GM12878 (cell line): ENCODE measurements around the gene LPIN3. TPM values are rescaled to one million over a fixed set of nuclear protein-coding genes. Genes with fewer than 3 reads are reported as not detected.

ENCODE experiments used
- ATAC-seq: fragments of 200-7000 bp; cut with Tn5 transposase; 3 replicates; pipeline ENCODE4 v1.9.1; 2020; ENCODE audit warnings: mild to moderate bottlenecking, moderate library complexity
- BruUV-seq: library from RNA; stranded (reverse); fragments of 400-500 nt; replicated peaks from 2 replicates; lab custom pipeline; 2021; lab: Mats Ljungman, UMichigan
- CTCF ChIA-PET: fragments of 300-600 bp; sonication (Branson Sonifier 250); formaldehyde crosslinking; extraction: SDS; loops from one replicate; lab custom pipeline; 2021; ENCODE audit warnings: inconsistent platforms; lab: Yijun Ruan, JAX
- POLR2A ChIA-PET: fragments of 350-600 bp; formaldehyde crosslinking; extraction: SDS; loops from one replicate; lab custom pipeline; 2021; ENCODE audit warnings: inconsistent platforms; lab: Charles Lee
- RAD21 ChIA-PET: fragments of 300-600 bp; sonication (Branson Sonifier 250); formaldehyde crosslinking; loops from one replicate; lab custom pipeline; 2023; ENCODE audit warnings: antibody characterized with exemption; ENCODE audit not compliant: unreplicated experiment; lab: Charles Lee
- SMC1A ChIA-PET: fragments of 300-600 bp; sonication (Branson Sonifier 250); formaldehyde crosslinking; loops from one replicate; lab custom pipeline; 2023; ENCODE audit not compliant: unreplicated experiment, uncharacterized antibody; lab: Charles Lee
- DNase-seq: peaks from one replicate; pipeline ENCODE4 v3.0.0-alpha.2; 2011; ENCODE audit warnings: low read depth, low spot score
- FAIRE-seq: peaks from 3 replicates; lab custom pipeline; 2011; peaks lifted over from hg19 to GRCh38; lab: Jason Lieb, UNC
- H2AFZ ChIP-seq: 2 replicates; pipeline ENCODE4 v1.6.0; 2011; ENCODE audit warnings: low read depth, low read length, control low read depth; ENCODE audit not compliant: control insufficient read depth
- H3K27ac ChIP-seq: 2 replicates; pipeline ENCODE4 v1.5.1; 2011; ENCODE audit warnings: control low read depth; ENCODE audit not compliant: control insufficient read depth, insufficient read depth
- H3K27me3 ChIP-seq, 2 experiments: replicated peaks in 1 of 2; 2 replicates each; pipeline versions ENCODE4 v1.6.0 to v1.6.1; 2011; ENCODE audit warnings: low read length in 1 of 2; ENCODE audit not compliant: control insufficient read depth in 2 of 2, insufficient read depth in 2 of 2
- H3K36me3 ChIP-seq, 2 experiments: 2 replicates each; pipeline ENCODE4 v1.5.1; 2011; ENCODE audit warnings: low read length in 1 of 2; ENCODE audit not compliant: control insufficient read depth in 2 of 2, insufficient read depth in 2 of 2
- H3K4me1 ChIP-seq: 2 replicates; pipeline ENCODE4 v1.6.1; 2011; ENCODE audit warnings: mild to moderate bottlenecking, low read length, moderate library complexity, mixed read lengths; ENCODE audit not compliant: control insufficient read depth, insufficient read depth
- H3K4me2 ChIP-seq: 2 replicates; pipeline ENCODE4 v1.6.0; 2011; ENCODE audit warnings: control low read depth; ENCODE audit not compliant: control insufficient read depth, insufficient read depth
- H3K4me3 ChIP-seq: fragments of 200-600 bp; sonication (generic); 2 replicates; pipeline ENCODE4 v1.5.1; 2016
- H3K79me2 ChIP-seq: 2 replicates; pipeline ENCODE4 v1.6.0; 2011; ENCODE audit warnings: low read length; ENCODE audit not compliant: control insufficient read depth, insufficient read depth
- H3K9ac ChIP-seq: 2 replicates; pipeline ENCODE4 v1.8.0; 2011; ENCODE audit warnings: low read length, control low read depth, mixed read lengths; ENCODE audit not compliant: control insufficient read depth, insufficient read depth
- H3K9me3 ChIP-seq: replicated peaks from 3 replicates; pipeline ENCODE4 v1.5.1; 2011; ENCODE audit warnings: mild to moderate bottlenecking, low read length; ENCODE audit not compliant: control insufficient read depth, insufficient read depth
- H4K20me1 ChIP-seq: 2 replicates; pipeline ENCODE4 v1.6.0; 2011; ENCODE audit not compliant: control insufficient read depth, insufficient read depth
- BCL11A ChIP-seq: IDR thresholded peaks from 2 replicates; pipeline ENCODE4 v1.6.1; 2011; ENCODE audit warnings: low read depth, low read length
- BCL3 ChIP-seq: IDR thresholded peaks from 2 replicates; pipeline ENCODE4 v1.6.1; 2011; ENCODE audit warnings: borderline replicate concordance, low read depth, mild to moderate bottlenecking, moderate library complexity, low read length; ENCODE audit not compliant: insufficient read depth, poor library complexity, severe bottlenecking
- BHLHE40 ChIP-seq, 2 experiments: fragments of 450-650 bp in 1 of 2; IDR thresholded peaks; 2 replicates each; pipeline ENCODE4 v1.6.1; 2011 to 2017; ENCODE audit warnings: low read depth in 2 of 2, borderline replicate concordance in 1 of 2, improper control_type of control experiment in 1 of 2, low read length in 1 of 2, mild to moderate bottlenecking in 1 of 2
- BRCA1 ChIP-seq: IDR thresholded peaks from 2 replicates; pipeline ENCODE4 v1.6.1; 2011; ENCODE audit warnings: low read depth, low read length, improper control_type of control experiment
- CBX3 ChIP-seq: fragments of 200-600 bp; sonication (generic); IDR thresholded peaks from 2 replicates; pipeline ENCODE4 v1.6.1; 2016; ENCODE audit warnings: low read depth, borderline replicate concordance
- CTCF ChIP-seq, 3 experiments: IDR thresholded peaks in 2 of 3; conservative IDR thresholded peaks in 1 of 3; 2 replicates each; pipeline ENCODE4 v1.5.1; 2011; ENCODE audit warnings: low read depth in 3 of 3, low read length in 3 of 3, mild to moderate bottlenecking in 3 of 3, control low read depth in 2 of 3, moderate library complexity in 2 of 3, inconsistent platforms in 1 of 3, mixed read lengths in 1 of 3; ENCODE audit not compliant: control insufficient read depth in 2 of 3, insufficient read depth in 1 of 3; ENCODE audit errors: extremely low read depth in 1 of 3
- EZH2 ChIP-seq: IDR thresholded peaks from 2 replicates; pipeline ENCODE4 v1.6.1; 2012; ENCODE audit warnings: low read depth, mild to moderate bottlenecking, control low read depth, inconsistent platforms, low read length, borderline replicate concordance; ENCODE audit not compliant: control insufficient read depth
- IRF4 ChIP-seq: IDR thresholded peaks from 2 replicates; pipeline ENCODE4 v1.6.1; 2011; ENCODE audit warnings: low read depth, low read length
- JUND ChIP-seq: IDR thresholded peaks from 2 replicates; pipeline ENCODE4 v1.6.1; 2012; ENCODE audit warnings: low read depth, mild to moderate bottlenecking, low read length, improper control_type of control experiment, moderate library complexity
- MLLT1 ChIP-seq: fragments of 450-650 bp; IDR thresholded peaks from 2 replicates; pipeline ENCODE4 v1.6.1; 2016; ENCODE audit warnings: mild to moderate bottlenecking
- MTA2 ChIP-seq: fragments of 450-650 bp; IDR thresholded peaks from 2 replicates; pipeline ENCODE4 v1.6.1; 2016; ENCODE audit warnings: low read depth, mild to moderate bottlenecking, moderate library complexity
- POLR2AphosphoS2 ChIP-seq: IDR thresholded peaks from 2 replicates; pipeline ENCODE4 v1.6.1; 2011; ENCODE audit warnings: low read depth, mild to moderate bottlenecking, low read length, improper control_type of control experiment, moderate library complexity
- POLR2AphosphoS5 ChIP-seq: IDR thresholded peaks from 2 replicates; pipeline ENCODE4 v1.6.1; 2011; ENCODE audit warnings: mild to moderate bottlenecking, low read length, inconsistent platforms
- SKIL ChIP-seq: fragments of 450-650 bp; IDR thresholded peaks from 2 replicates; pipeline ENCODE4 v1.6.1; 2017; ENCODE audit warnings: mild to moderate bottlenecking, low read depth, inconsistent platforms; ENCODE audit not compliant: poor library complexity, severe bottlenecking
- ZNF207 ChIP-seq: fragments of 450-650 bp; IDR thresholded peaks from 2 replicates; pipeline ENCODE4 v1.6.1; 2014; ENCODE audit warnings: antibody characterized with exemption, mild to moderate bottlenecking, borderline replicate concordance
- ZSCAN29 ChIP-seq: fragments of 450-650 bp; IDR thresholded peaks from 2 replicates; pipeline ENCODE4 v1.6.1; 2017; ENCODE audit warnings: mild to moderate bottlenecking, moderate library complexity
- WGBS: methylation state at CpG from one replicate; pipeline ENCODE4 v1.1.6; 2016; ENCODE audit warnings: low lambda C conversion rate; ENCODE audit not compliant: insufficient replicate concordance, insufficient coverage; ENCODE audit errors: missing lambda C conversion rate; 5-methylcytosine and 5-hydroxymethylcytosine counted together
- in situ Hi-C: fragments of 300-500 bp; cut with MboI; formaldehyde crosslinking; loops from 9 replicates; pipeline ENCODE4 v1.14.3; 2018; ENCODE audit warnings: mixed read lengths
- intact Hi-C: fragments of 100-400 bp; cut with micrococcal nuclease; formaldehyde crosslinking; loops from one replicate; pipeline ENCODE4 v1.14.2; 2022; ENCODE audit not compliant: unreplicated experiment
- polyA plus RNA-seq, 11 experiments: library from polyadenylated mRNA; depleted of rRNA in 4 of 11; unstranded in 6 of 11; stranded (reverse) in 5 of 11; fragments of >200 nt; fragmentation: Nextera tagmentation in 4 of 11; fragmentation: Illumina TruSeq in 1 of 11; extraction: Ambion mirVana in 4 of 11; extraction: Trizol in 1 of 11; gene quantifications; 1 replicate in 1 of 11; 2 replicates in 10 of 11; pipeline versions ENCODE4 v1.2.1 to v1.2.3, GENCODE V29; 2011 to 2016; ENCODE audit warnings: inconsistent platforms in 2 of 11, missing spikeins in 2 of 11, low read depth in 1 of 11
- total RNA-seq, 4 experiments: library from RNA; depleted of rRNA in 3 of 4; stranded (reverse); fragments of >200 nt in 3 of 4; fragmentation: Illumina TruSeq in 1 of 4; extraction: Trizol in 1 of 4; gene quantifications; 2 replicates each; pipeline versions ENCODE4 v1.2.1 to v1.2.3, GENCODE V29; 2013 to 2021

Gene LPIN3
- total and polyA plus RNA-seq, 10 of the 15 experiments (the other 5 are each of a cell fraction or from before 2014, with no cell fraction given) = 0.13 to 1.3 (median 0.51) TPM

GRCh38 chr20:41364967-41365765 is 24.5 kb downstream of the LPIN3 start:
- H4K20me1 ChIP-seq = no peaks in the 10 kb centered on the region
- in situ Hi-C loops = no loop called here
- peaks cover 11% of the 10 kb centered on the region for H3K4me1 ChIP-seq
- RAD21 ChIA-PET = no interaction called here
- SMC1A ChIA-PET = no interaction called here
- no peak overlapping the region for H2AFZ ChIP-seq
- no peak overlapping the region for H3K27ac ChIP-seq
- H3K4me2 ChIP-seq = no peak overlapping the region
- POLR2A ChIA-PET = no interaction called here
- no peak for TF ChIP-seq MTA2
- TF ChIP-seq BRCA1 = no peak
- TF ChIP-seq POLR2AphosphoS2 = no peak
- no peak for TF ChIP-seq CTCF (IDR thresholded peaks at IDR 0.05 in 2 of 3, conservative IDR thresholded peaks at IDR 0.05 in 1 of 3; ENCODE audit: control insufficient read depth in 2 of 3, extremely low read depth in 1 of 3, insufficient read depth in 1 of 3, low read depth in 3 of 3, low read length in 3 of 3)
- TF ChIP-seq BHLHE40 (IDR thresholded peaks at IDR 0.05; ENCODE audit: borderline replicate concordance in 1 of 2, low read depth in 2 of 2, low read length in 1 of 2) = no peak
- no peak for TF ChIP-seq SKIL
- TF ChIP-seq ZSCAN29 = no peak
- no peak for TF ChIP-seq BCL3
- TF ChIP-seq EZH2 = no peak
- no peak for TF ChIP-seq MLLT1
- TF ChIP-seq CBX3 = no peak
- no peak for TF ChIP-seq JUND
- TF ChIP-seq IRF4 = no peak
- no peak for TF ChIP-seq ZNF207
- no peak for TF ChIP-seq BCL11A
- TF ChIP-seq POLR2AphosphoS5 = no peak
- no peaks in the 10 kb centered on the region for H3K36me3 ChIP-seq
- H3K79me2 ChIP-seq = no peaks in the 10 kb centered on the region
- no peak overlapping the region for H3K4me3 ChIP-seq
- no peak overlapping the region for H3K9ac ChIP-seq
- no peak for DNase-seq
- no peak for ATAC-seq
- no peak for FAIRE-seq
- H3K9me3 ChIP-seq = no peaks in the 10 kb centered on the region
- no TSS peak for BruUV-seq
- intact Hi-C loops = no loop called here
- peaks cover 0 to 15% of the 10 kb centered on the region in 2 experiments for H3K27me3 ChIP-seq
- 40% methylated on average over 19 of the region's 19 CpGs for WGBS
- CTCF ChIA-PET = no interaction called here
